ENCODE measurements around the gene STK33. TPM values are rescaled to one million over a fixed set of nuclear protein-coding genes. Genes with fewer than 3 reads are reported as not detected.

Gene STK33
- total RNA-seq, 1 experiment from 2014 or later, result 10.9 TPM

- H3K9ac ChIP-seq (ENCODE audit: low read length), result no peak overlapping the region
- H3K4me3 ChIP-seq (replicated peaks in 1 of 2; ENCODE audit: low read depth in 1 of 2, low read length in 2 of 2), result no peak overlapping the region
- ChIA-PET POLR2A (no interaction called here), CTCF (no interaction called here), RAD21 (ENCODE audit: low non-redundant PET in 1 of 2, low total read pairs in 2 of 2, uncharacterized antibody in 2 of 2, unreplicated experiment in 2 of 2) (no interaction called here)
- ATAC-seq (no peak), DNase-seq (ENCODE audit: low read depth, low spot score) (no peak)
- no peak overlapping the region for H3K27ac ChIP-seq (ENCODE audit: low read depth, low read length)
- H3K9me2 ChIP-seq (ENCODE audit: insufficient read depth), result no peaks in the 10 kb centered on the region
- H3K9me3 ChIP-seq (ENCODE audit: control insufficient read depth in 1 of 2, insufficient read depth in 1 of 2, low read depth in 1 of 2, low read length in 2 of 2), result no peaks in the 10 kb centered on the region
- H3K27me3 ChIP-seq (ENCODE audit: insufficient read depth, low read length), result no peaks in the 10 kb centered on the region
- intact Hi-C loops (cut with micrococcal nuclease), result no loop called here
- no peak overlapping the region for H2AFZ ChIP-seq (ENCODE audit: low read depth, low read length, poor library complexity, severe bottlenecking)
- no peak overlapping the region for H3K4me2 ChIP-seq (ENCODE audit: low read length)
- TF ChIP-seq EGR1 (IDR thresholded peaks at IDR 0.05; ENCODE audit: low read depth) (no peak), EZH2phosphoT487 (IDR thresholded peaks at IDR 0.05; ENCODE audit: borderline replicate concordance) (no peak), ZFX (IDR thresholded peaks at IDR 0.05) (no peak)
- TF ChIP-seq, protein P1, sequence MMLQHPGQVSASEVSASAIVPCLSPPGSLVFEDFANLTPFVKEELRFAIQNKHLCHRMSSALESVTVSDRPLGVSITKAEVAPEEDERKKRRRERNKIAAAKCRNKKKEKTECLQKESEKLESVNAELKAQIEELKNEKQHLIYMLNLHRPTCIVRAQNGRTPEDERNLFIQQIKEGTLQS (IDR thresholded peaks at IDR 0.05), result no peak
- no peaks in the 10 kb centered on the region for H4K20me1 ChIP-seq (ENCODE audit: insufficient read depth)
- H3K4me1 ChIP-seq (ENCODE audit: control insufficient read depth in 1 of 2, insufficient read depth in 2 of 2, low read length in 2 of 2), result no peaks in the 10 kb centered on the region
- BruUV-seq (replicated peaks), result no TSS peak
- H3K79me2 ChIP-seq (ENCODE audit: insufficient read depth, low read length), result no peaks in the 10 kb centered on the region
- H3K36me3 ChIP-seq (ENCODE audit: control insufficient read depth in 1 of 2, insufficient read depth in 2 of 2, low read length in 2 of 2), result no peaks in the 10 kb centered on the region
These were observed 203.0 kb downstream of the STK33 start for GRCh38 chr11:8390851-8391612.

DNA sequence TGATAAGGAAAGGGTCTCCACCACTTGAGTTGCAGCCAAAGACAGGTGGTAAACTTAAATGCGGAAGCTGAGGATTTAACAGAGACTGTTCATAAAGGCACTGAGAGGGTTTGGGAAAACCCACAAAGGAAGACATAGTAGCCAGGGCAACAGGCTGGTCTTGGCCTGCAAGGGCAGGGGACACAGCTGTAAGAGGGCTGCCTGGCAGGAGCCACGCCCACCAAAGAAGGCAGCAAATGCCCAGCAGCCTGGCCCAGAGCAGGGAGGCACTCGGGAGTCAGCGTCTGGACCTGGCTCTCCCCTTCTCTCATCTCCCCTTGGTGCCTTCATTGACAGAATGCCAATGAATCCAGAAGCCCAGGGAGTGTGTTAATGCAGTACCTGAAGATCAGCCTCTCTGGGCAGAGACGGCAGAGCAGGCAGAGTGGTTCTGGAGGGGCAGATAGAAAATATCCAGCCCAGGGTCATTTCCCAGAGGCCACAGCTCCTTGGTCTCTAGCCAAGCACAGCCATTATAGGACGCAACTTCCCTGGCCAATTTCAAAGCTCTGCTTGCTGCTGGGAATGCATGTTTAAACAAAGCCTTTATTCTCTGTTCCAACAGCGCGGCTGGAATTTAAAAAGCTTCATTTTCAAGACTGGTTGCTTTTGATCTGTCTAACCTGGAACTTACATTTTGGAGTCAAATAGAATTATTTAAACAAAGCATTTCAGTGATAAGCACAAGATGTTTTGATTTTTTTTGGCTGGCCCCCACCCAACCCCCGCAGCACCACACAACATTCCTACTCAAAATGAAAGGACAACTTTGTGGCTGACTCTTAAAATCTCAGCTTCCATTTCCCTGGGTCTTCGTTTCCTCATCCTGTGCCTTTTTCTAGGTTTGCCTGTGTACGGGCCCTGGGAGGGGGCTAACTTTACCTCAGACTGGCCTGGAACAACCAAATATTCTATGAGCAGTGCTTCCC, 204.7 kb downstream of the STK33 start:
- CTCF ChIA-PET, result no interaction called here
- POLR2A ChIA-PET, result no interaction called here
- no peaks in the 10 kb centered on the region for H4K20me1 ChIP-seq (ENCODE audit: insufficient read depth)
- no peak overlapping the region for H2AFZ ChIP-seq (ENCODE audit: low read depth, low read length, poor library complexity, severe bottlenecking)
- no peak overlapping the region for H3K9ac ChIP-seq (ENCODE audit: low read length)
- H3K27me3 ChIP-seq (ENCODE audit: insufficient read depth, low read length), result no peaks in the 10 kb centered on the region
- TF ChIP-seq EZH2phosphoT487 (IDR thresholded peaks at IDR 0.05; ENCODE audit: borderline replicate concordance) (no peak), CEBPB (IDR thresholded peaks at IDR 0.05; ENCODE audit: low read depth) (no peak), ZNF274 (IDR thresholded peaks at IDR 0.05; ENCODE audit: low read depth, low read length) (no peak), YY1 (IDR thresholded peaks at IDR 0.05; ENCODE audit: extremely low read depth, insufficient replicate concordance, low read depth, low read length) (no peak), SRF (IDR thresholded peaks at IDR 0.05; ENCODE audit: low read depth) (no peak), FOSL1 (IDR thresholded peaks at IDR 0.05; ENCODE audit: low read depth) (no peak), POLR2A (IDR thresholded peaks at IDR 0.05; ENCODE audit: borderline replicate concordance, extremely low read depth, insufficient read depth, insufficient read length) (no peak), SP1 (IDR thresholded peaks at IDR 0.05; ENCODE audit: low read depth) (no peak), EZH2 (IDR thresholded peaks at IDR 0.05) (no peak), POLR2AphosphoS5 (IDR thresholded peaks at IDR 0.05; ENCODE audit: low read depth, low read length) (no peak)
- TF ChIP-seq, protein P1 (IDR thresholded peaks at IDR 0.05), result no peak
- TF ChIP-seq, protein P2, sequence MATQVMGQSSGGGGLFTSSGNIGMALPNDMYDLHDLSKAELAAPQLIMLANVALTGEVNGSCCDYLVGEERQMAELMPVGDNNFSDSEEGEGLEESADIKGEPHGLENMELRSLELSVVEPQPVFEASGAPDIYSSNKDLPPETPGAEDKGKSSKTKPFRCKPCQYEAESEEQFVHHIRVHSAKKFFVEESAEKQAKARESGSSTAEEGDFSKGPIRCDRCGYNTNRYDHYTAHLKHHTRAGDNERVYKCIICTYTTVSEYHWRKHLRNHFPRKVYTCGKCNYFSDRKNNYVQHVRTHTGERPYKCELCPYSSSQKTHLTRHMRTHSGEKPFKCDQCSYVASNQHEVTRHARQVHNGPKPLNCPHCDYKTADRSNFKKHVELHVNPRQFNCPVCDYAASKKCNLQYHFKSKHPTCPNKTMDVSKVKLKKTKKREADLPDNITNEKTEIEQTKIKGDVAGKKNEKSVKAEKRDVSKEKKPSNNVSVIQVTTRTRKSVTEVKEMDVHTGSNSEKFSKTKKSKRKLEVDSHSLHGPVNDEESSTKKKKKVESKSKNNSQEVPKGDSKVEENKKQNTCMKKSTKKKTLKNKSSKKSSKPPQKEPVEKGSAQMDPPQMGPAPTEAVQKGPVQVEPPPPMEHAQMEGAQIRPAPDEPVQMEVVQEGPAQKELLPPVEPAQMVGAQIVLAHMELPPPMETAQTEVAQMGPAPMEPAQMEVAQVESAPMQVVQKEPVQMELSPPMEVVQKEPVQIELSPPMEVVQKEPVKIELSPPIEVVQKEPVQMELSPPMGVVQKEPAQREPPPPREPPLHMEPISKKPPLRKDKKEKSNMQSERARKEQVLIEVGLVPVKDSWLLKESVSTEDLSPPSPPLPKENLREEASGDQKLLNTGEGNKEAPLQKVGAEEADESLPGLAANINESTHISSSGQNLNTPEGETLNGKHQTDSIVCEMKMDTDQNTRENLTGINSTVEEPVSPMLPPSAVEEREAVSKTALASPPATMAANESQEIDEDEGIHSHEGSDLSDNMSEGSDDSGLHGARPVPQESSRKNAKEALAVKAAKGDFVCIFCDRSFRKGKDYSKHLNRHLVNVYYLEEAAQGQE (IDR thresholded peaks at IDR 0.05; ENCODE audit: low read depth), result no peak
- RAD21 ChIA-PET (ENCODE audit: low non-redundant PET in 1 of 2, low total read pairs in 2 of 2, uncharacterized antibody in 2 of 2, unreplicated experiment in 2 of 2), result no interaction called here
- ATAC-seq (no peak), DNase-seq (ENCODE audit: low read depth, low spot score) (no peak)
- no peaks in the 10 kb centered on the region for H3K36me3 ChIP-seq (ENCODE audit: control insufficient read depth in 1 of 2, insufficient read depth in 2 of 2, low read length in 2 of 2)
- no peaks in the 10 kb centered on the region for H3K9me2 ChIP-seq (ENCODE audit: insufficient read depth)
- no peak overlapping the region for H3K4me2 ChIP-seq (ENCODE audit: low read length)
- H3K27ac ChIP-seq (ENCODE audit: low read depth, low read length), result no peak overlapping the region
- no TSS peak for BruUV-seq (replicated peaks)
- H3K79me2 ChIP-seq (ENCODE audit: insufficient read depth, low read length), result no peaks in the 10 kb centered on the region
- intact Hi-C loops (cut with micrococcal nuclease), result no loop called here
- no peaks in the 10 kb centered on the region for H3K4me1 ChIP-seq (ENCODE audit: control insufficient read depth in 1 of 2, insufficient read depth in 2 of 2, low read length in 2 of 2)
- H3K4me3 ChIP-seq (replicated peaks in 1 of 2; ENCODE audit: low read depth in 1 of 2, low read length in 2 of 2), result no peak overlapping the region
- H3K9me3 ChIP-seq (ENCODE audit: control insufficient read depth in 1 of 2, insufficient read depth in 1 of 2, low read depth in 1 of 2, low read length in 2 of 2), result no peaks in the 10 kb centered on the region
